Heart left ventricle (tissue), 13 donors: ENCODE data around the gene MROH8.

ENCODE experiments used
- POLR2A ChIP-seq, 2 donors: fragments of 450-650 bp; IDR thresholded peaks; one replicate each; pipeline ENCODE4 v1.6.1; 2017; ENCODE audit warnings: antibody characterized with exemption in 2 of 2, mild to moderate bottlenecking in 2 of 2, moderate library complexity in 2 of 2
- TF ChIP-seq, protein P1 (sequence below), 12 donors: fragments of 200-600 bp; sonication (generic) in 4 of 12; IDR thresholded peaks; one replicate each; pipeline versions ENCODE4 v1.5.0 to v1.8.0; 2018 to 2022; ENCODE audit warnings: antibody characterized with exemption in 12 of 12, mild to moderate bottlenecking in 5 of 12
- donor health status: ischemic (EF 13 %, LVEDD 7.1; RV severe dilation, severe dysfunction).
- donor health status: DM: no; HTN: yes; CAD: no.
- donor health status: DM: no; HTN: no; CAD: no.
- donor health status: ischemic (EF 25% LVEDD 6.9; RV normal size, moderate dysfunction).
- donor health status: ischemic (EF 25% LVEDD 5.7; RV mildly dilated, moderate dysfunction).
- donor health status: ischemic (EF 35%, LVEDD 5.7; RV mildly dilated, moderate dysfunction).
- donor health status: nonischemic (EF 11% LVEDD 7.7; RV severe dilation, severe dysfunction).
- donor health status: DM: yes; HTN: yes; CAD: no.
- donor health status: PGD.
- donor health status: ischemic (EF 29% LVEDD 5.4; RV normal size, mild dysfunction).
- donor health status: nonischemic (EF 23%, LVEDD 6.1; RV moderate dilation, normal function).

GRCh38 chr20:37218976-37219375, 39.6 kb upstream of the MROH8 start:
- TF ChIP-seq, protein P1, sequence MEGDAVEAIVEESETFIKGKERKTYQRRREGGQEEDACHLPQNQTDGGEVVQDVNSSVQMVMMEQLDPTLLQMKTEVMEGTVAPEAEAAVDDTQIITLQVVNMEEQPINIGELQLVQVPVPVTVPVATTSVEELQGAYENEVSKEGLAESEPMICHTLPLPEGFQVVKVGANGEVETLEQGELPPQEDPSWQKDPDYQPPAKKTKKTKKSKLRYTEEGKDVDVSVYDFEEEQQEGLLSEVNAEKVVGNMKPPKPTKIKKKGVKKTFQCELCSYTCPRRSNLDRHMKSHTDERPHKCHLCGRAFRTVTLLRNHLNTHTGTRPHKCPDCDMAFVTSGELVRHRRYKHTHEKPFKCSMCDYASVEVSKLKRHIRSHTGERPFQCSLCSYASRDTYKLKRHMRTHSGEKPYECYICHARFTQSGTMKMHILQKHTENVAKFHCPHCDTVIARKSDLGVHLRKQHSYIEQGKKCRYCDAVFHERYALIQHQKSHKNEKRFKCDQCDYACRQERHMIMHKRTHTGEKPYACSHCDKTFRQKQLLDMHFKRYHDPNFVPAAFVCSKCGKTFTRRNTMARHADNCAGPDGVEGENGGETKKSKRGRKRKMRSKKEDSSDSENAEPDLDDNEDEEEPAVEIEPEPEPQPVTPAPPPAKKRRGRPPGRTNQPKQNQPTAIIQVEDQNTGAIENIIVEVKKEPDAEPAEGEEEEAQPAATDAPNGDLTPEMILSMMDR (IDR thresholded peaks at IDR 0.05), result no peak
- TF ChIP-seq POLR2A (IDR thresholded peaks at IDR 0.05), result no peak
